K562 (cell line): Measurements from ENCODE around the gene SIK1. TPM values are rescaled to one million over a fixed set of nuclear protein-coding genes. Genes with fewer than 3 reads are reported as not detected.

Source experiments
- ATAC-seq: fragments of 200-7000 bp; cut with Tn5 transposase; 3 replicates; pipeline ENCODE4 v1.9.1; 2020; ENCODE audit warnings: moderate library complexity
- BruUV-seq: library from RNA; stranded (reverse); fragments of 400-500 nt; replicated peaks from 2 replicates; lab custom pipeline; 2021; lab: Mats Ljungman, UMichigan
- CTCF ChIA-PET: fragments of 300-600 bp; formaldehyde crosslinking; extraction: SDS; loops from one replicate; lab custom pipeline; 2021; ENCODE audit warnings: low intra/inter-chr PET ratio; lab: Yijun Ruan, JAX
- POLR2A ChIA-PET: fragments of 300-600, 350-650 bp; sonication (Branson Sonifier 250); formaldehyde crosslinking; extraction: SDS; loops from one replicate; lab custom pipeline; 2021; ENCODE audit warnings: antibody characterized with exemption, inconsistent platforms; lab: Yijun Ruan, JAX
- DNase-seq, 4 experiments: peaks; one replicate each; pipeline versions ENCODE4 v3.0.0 to v3.0.0-alpha.2; 2011 to 2018; ENCODE audit warnings: low spot score in 3 of 4, mixed read lengths in 3 of 4; ENCODE audit errors: extremely low read depth in 1 of 4
- FAIRE-seq: peaks from 2 replicates; lab custom pipeline; 2011; peaks lifted over from hg19 to GRCh38; lab: Jason Lieb, UNC
- H2AFZ ChIP-seq: 2 replicates; pipeline ENCODE4 v1.6.0; 2011; ENCODE audit warnings: low read depth, low read length, control low read depth, inconsistent platforms
- H3K27ac ChIP-seq: fragments of 200-600 bp; 3 replicates; pipeline ENCODE4 v1.8.0; 2011; ENCODE audit warnings: low read depth, mild to moderate bottlenecking, control low read depth, inconsistent platforms, low read length, moderate library complexity, mixed read lengths; ENCODE audit errors: extremely low read depth
- H3K27me3 ChIP-seq, 2 experiments: fragments of 300-600 bp in 1 of 2; 2 replicates in 1 of 2; 3 replicates in 1 of 2; pipeline versions ENCODE4 v1.6.0 to v1.8.0; 2011; ENCODE audit warnings: inconsistent platforms in 2 of 2, low read length in 2 of 2, mild to moderate bottlenecking in 1 of 2, mixed read lengths in 1 of 2, moderate library complexity in 1 of 2; ENCODE audit not compliant: control insufficient read depth in 2 of 2, insufficient read depth in 2 of 2
- H3K36me3 ChIP-seq: fragments of 300-600 bp; 3 replicates; pipeline ENCODE4 v1.8.0; 2011; ENCODE audit warnings: mild to moderate bottlenecking, low read length, inconsistent platforms; ENCODE audit not compliant: control insufficient read depth, insufficient read depth
- H3K4me1 ChIP-seq, 2 experiments: fragments of 200-600 bp in 1 of 2; replicated peaks in 1 of 2; 2 replicates in 1 of 2; 3 replicates in 1 of 2; pipeline versions ENCODE4 v1.5.1 to v1.8.0; 2011; ENCODE audit warnings: inconsistent platforms in 2 of 2, low read length in 2 of 2, mild to moderate bottlenecking in 1 of 2, mixed read lengths in 1 of 2, moderate library complexity in 1 of 2; ENCODE audit not compliant: control insufficient read depth in 2 of 2, insufficient read depth in 2 of 2
- H3K4me2 ChIP-seq: 2 replicates; pipeline ENCODE4 v1.6.1; 2011; ENCODE audit warnings: low read length, control low read depth, inconsistent platforms, mixed read lengths; ENCODE audit not compliant: insufficient read depth
- H3K4me3 ChIP-seq: fragments of 200-600 bp; sonication (generic), shearing (Covaris generic); 2 replicates; pipeline ENCODE4 v1.5.1; 2016; ENCODE audit warnings: control low read depth, inconsistent platforms
- H3K79me2 ChIP-seq: fragments of 200-600 bp; 3 replicates; pipeline ENCODE4 v1.8.0; 2011; ENCODE audit warnings: low read length, inconsistent platforms; ENCODE audit not compliant: control insufficient read depth, insufficient read depth
- H3K9ac ChIP-seq, 2 experiments: 2 replicates each; pipeline versions ENCODE4 v1.6.0 to v1.6.1; 2011; ENCODE audit warnings: low read depth in 2 of 2, low read length in 2 of 2, control low read depth in 1 of 2, inconsistent platforms in 1 of 2, mild to moderate bottlenecking in 1 of 2, mixed read lengths in 1 of 2; ENCODE audit not compliant: insufficient read depth in 1 of 2
- H3K9me1 ChIP-seq: one replicate; pipeline ENCODE4 v1.6.0; 2011; ENCODE audit warnings: inconsistent platforms, mild to moderate bottlenecking, low read length, moderate library complexity; ENCODE audit not compliant: control insufficient read depth, insufficient read depth
- H3K9me3 ChIP-seq: replicated peaks from 2 replicates; pipeline ENCODE4 v1.5.1; 2011; ENCODE audit warnings: low read depth, low read length, inconsistent platforms; ENCODE audit not compliant: control insufficient read depth, insufficient read depth
- H4K20me1 ChIP-seq: replicated peaks from 2 replicates; pipeline ENCODE4 v1.6.1; 2011; ENCODE audit warnings: low read length, inconsistent platforms, mixed read lengths; ENCODE audit not compliant: control insufficient read depth, insufficient read depth
- HLTF ChIP-seq: fragments of 450-650 bp; IDR thresholded peaks from 2 replicates; pipeline ENCODE4 v1.6.1; 2016
- ZNF316 ChIP-seq: fragments of 450-650 bp; IDR thresholded peaks from 2 replicates; pipeline ENCODE4 v1.6.1; 2016
- WGBS: fragments of 100-300 bp; shearing (Covaris generic); methylation state at CpG from one replicate; pipeline ENCODE4 v1.1.6; 2016; ENCODE audit warnings: low coverage, mixed read lengths; ENCODE audit not compliant: insufficient coverage; ENCODE audit errors: missing lambda C conversion rate; 5-methylcytosine and 5-hydroxymethylcytosine counted together
- in situ Hi-C: fragments of 300-500 bp; cut with MboI; formaldehyde crosslinking; loops from 4 replicates; pipeline ENCODE4 v1.15.0; 2018; ENCODE audit warnings: inconsistent platforms, mixed read lengths
- intact Hi-C: fragments of 100-400 bp; cut with micrococcal nuclease; formaldehyde crosslinking; loops from 2 replicates; pipeline ENCODE4 v1.14.2; 2022
- polyA plus RNA-seq, 8 experiments: library from polyadenylated mRNA; depleted of rRNA in 4 of 8; stranded (reverse) in 5 of 8; unstranded in 3 of 8; fragments of >200 nt; fragmentation: Nextera tagmentation in 2 of 8; fragmentation: Illumina TruSeq in 1 of 8; extraction: Ambion mirVana in 2 of 8; extraction: Trizol in 1 of 8; gene quantifications; 2 replicates each; pipeline versions ENCODE4 v1.2.1 to v1.2.3, GENCODE V29; 2011 to 2014; ENCODE audit warnings: inconsistent platforms in 1 of 8, missing spikeins in 1 of 8
- total RNA-seq, 7 experiments: library from RNA; depleted of rRNA in 6 of 7; stranded (reverse); fragments of >200 nt in 6 of 7; fragmentation: Illumina TruSeq in 2 of 7; extraction: Trizol in 2 of 7; gene quantifications; 2 replicates each; pipeline versions ENCODE4 v1.2.1 to v1.2.3, GENCODE V29; 2011 to 2021; ENCODE audit warnings: low replicate concordance in 1 of 7
- TF ChIP-seq, protein P1 (sequence below): fragments of 450-650 bp; formaldehyde crosslinking; IDR thresholded peaks from 2 replicates; pipeline ENCODE4 v1.4.0; 2020; ENCODE audit warnings: mild to moderate bottlenecking, mixed read lengths

Gene SIK1
- total and polyA plus RNA-seq, 9 of the 15 experiments (the other 6 are each of a cell fraction or from before 2014, with no cell fraction given): 0.45 to 4.3 (median 1.8) TPM; not detected in 2

DNA sequence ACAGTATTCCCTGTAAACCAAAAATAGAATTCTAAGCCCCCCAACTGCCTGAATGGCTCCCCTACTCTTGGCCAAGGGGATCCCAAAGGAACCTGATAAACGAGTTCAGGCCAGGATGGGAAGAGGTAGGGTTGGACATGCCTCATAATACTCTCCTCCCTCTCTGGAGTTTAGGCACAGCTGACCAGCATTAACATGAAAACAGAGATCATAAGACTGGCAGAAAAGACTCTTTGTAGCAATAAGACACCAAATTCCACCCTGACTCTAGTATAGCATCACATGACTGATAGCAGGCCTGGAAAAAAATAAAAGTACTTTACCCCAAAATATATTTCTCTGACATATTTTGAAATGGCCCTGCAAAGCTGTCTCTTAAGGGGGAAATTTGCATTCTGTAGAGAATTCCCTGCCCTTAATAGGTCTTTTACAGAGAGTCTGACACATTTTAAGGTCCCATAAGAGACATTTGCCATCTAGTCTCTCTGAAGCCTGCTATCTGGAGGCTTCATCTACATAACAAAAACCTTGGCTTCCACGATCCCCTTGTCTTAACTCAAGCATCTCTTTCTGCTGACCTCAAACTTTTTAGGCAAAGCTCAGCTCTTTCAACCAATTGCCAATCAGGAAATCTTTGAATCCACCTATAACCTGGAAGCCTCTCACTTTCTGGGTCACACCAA lies 55.9 kb downstream of the SIK1 start:
- Histone ChIP-seq H3K27me3 (peaks cover 36 to 93% of the 10 kb centered on the region in 2 experiments), H3K9me3 (no peaks in the 10 kb centered on the region), H3K79me2 (no peaks in the 10 kb centered on the region), H2AFZ (no peak overlapping the region), H3K4me1 (peaks cover 0 to 18% of the 10 kb centered on the region in 2 experiments; a peak in 2 of 5 replicates), H3K9ac (no peak overlapping the region), H3K4me3 (no peak overlapping the region), H3K27ac (no peak overlapping the region), H3K36me3 (no peaks in the 10 kb centered on the region), H4K20me1 (peaks cover 34% of the 10 kb centered on the region), H3K9me1 (peaks cover 4% of the 10 kb centered on the region)
- DNase-seq (no peak), ATAC-seq (no peak), FAIRE-seq (no peak)
- intact Hi-C loops: no loop called here
- CTCF ChIA-PET: no interaction called here
- 0% methylated on average over 2 of the region's 2 CpGs for WGBS
- POLR2A ChIA-PET: no interaction called here
- TF ChIP-seq, protein P1, sequence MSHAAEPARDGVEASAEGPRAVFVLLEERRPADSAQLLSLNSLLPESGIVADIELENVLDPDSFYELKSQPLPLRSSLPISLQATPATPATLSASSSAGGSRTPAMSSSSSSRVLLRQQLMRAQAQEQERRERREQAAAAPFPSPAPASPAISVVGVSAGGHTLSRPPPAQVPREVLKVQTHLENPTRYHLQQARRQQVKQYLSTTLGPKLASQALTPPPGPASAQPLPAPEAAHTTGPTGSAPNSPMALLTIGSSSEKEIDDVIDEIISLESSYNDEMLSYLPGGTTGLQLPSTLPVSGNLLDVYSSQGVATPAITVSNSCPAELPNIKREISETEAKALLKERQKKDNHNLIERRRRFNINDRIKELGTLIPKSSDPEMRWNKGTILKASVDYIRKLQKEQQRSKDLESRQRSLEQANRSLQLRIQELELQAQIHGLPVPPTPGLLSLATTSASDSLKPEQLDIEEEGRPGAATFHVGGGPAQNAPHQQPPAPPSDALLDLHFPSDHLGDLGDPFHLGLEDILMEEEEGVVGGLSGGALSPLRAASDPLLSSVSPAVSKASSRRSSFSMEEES: peak; percentile 55
- 0 out of 2 replicates have a peak, but pooled peaks have one; percentile 15 for TF ChIP-seq ZNF316
- no peak for TF ChIP-seq HLTF
- TF ChIP-seq, all 486 proteins: peak for 2
- BruUV-seq: no TSS peak
- in situ Hi-C loops: no loop called here
- no peak overlapping the region for H3K4me2 ChIP-seq
